Hematopoietic multipotent progenitor cell treated with erythropoietin and hydrocortisone succinate and interleukin-3 and kit ligand, for 6 days (in vitro differentiated cells): ENCODE data around the gene NKX6-1.

Source experiments
- DNase-seq: peaks from one replicate; pipeline ENCODE4 v3.0.0-alpha.2; 2015

NKX6-1 gene

GRCh38 chr4:84498203-84498934 is 723 bp downstream of the NKX6-1 start:
- DNase-seq: peak; percentile 21

- no peak for DNase-seq
These were observed 1.4 kb downstream of the NKX6-1 start for GRCh38 chr4:84497504-84498202.

GRCh38 chr4:84496706-84497503 is 2.2 kb downstream of the NKX6-1 start:
- DNase-seq: peak; percentile 7

GRCh38 chr4:84496331-84496705 is 2.8 kb downstream of the NKX6-1 start:
- no peak for DNase-seq

- DNase-seq: no peak
These were observed 3.3 kb downstream of the NKX6-1 start for GRCh38 chr4:84495794-84496261.

- no peak for DNase-seq
These were observed 3.8 kb downstream of the NKX6-1 start for GRCh38 chr4:84495118-84495793.

GRCh38 chr4:84494531-84494930 is 4.6 kb downstream of the NKX6-1 start:
- no peak for DNase-seq

- no peak for DNase-seq
These were observed 5.0 kb downstream of the NKX6-1 start for GRCh38 chr4:84494076-84494475.

GRCh38 chr4:84493092-84493850 is 5.8 kb downstream of the NKX6-1 start:
- DNase-seq: peak; percentile 22

- no peak for DNase-seq
These were observed 6.4 kb downstream of the NKX6-1 start for GRCh38 chr4:84492737-84493091.

GRCh38 chr4:84492290-84492689 is 6.8 kb downstream of the NKX6-1 start:
- no peak for DNase-seq

GRCh38 chr4:84491481-84491880 is 7.6 kb downstream of the NKX6-1 start:
- no peak for DNase-seq

- DNase-seq: no peak
These were observed 8.4 kb downstream of the NKX6-1 start for GRCh38 chr4:84490663-84491062.

- no peak for DNase-seq
These were observed 14.9 kb downstream of the NKX6-1 start for GRCh38 chr4:84484236-84484635.

GRCh38 chr4:84483688-84484087 is 15.4 kb downstream of the NKX6-1 start:
- no peak for DNase-seq

GRCh38 chr4:84482564-84483563 is 16.2 kb downstream of the NKX6-1 start:
- DNase-seq: peak; percentile 45

- DNase-seq: no peak
These were observed 17.2 kb downstream of the NKX6-1 start for GRCh38 chr4:84481860-84482245.

GRCh38 chr4:84481077-84481859 is 17.8 kb downstream of the NKX6-1 start:
- DNase-seq: no peak

GRCh38 chr4:84480082-84480481 is 19.0 kb downstream of the NKX6-1 start:
- DNase-seq: no peak

- no peak for DNase-seq
These were observed 19.4 kb downstream of the NKX6-1 start for GRCh38 chr4:84479663-84480062.
